DOHH2 (cell line): ENCODE data around the gene PPP1R15B.

Source experiments
- H3F3A ChIP-seq: fragments of 200-600 bp; sonication (generic), shearing (Covaris generic); 2 replicates; pipeline ENCODE4 v1.6.0; 2016; ENCODE audit warnings: antibody characterized with exemption, mild to moderate bottlenecking; ENCODE audit not compliant: control insufficient read depth, insufficient read depth
- H3K27ac ChIP-seq: fragments of 200-600 bp; sonication (generic); 2 replicates; pipeline ENCODE4 v1.5.1; 2014; ENCODE audit warnings: low read depth, mild to moderate bottlenecking, low read length, moderate library complexity
- H3K27me3 ChIP-seq: fragments of 200-600 bp; sonication (generic); 2 replicates; pipeline ENCODE4 v1.6.1; 2014; ENCODE audit warnings: mild to moderate bottlenecking, low read length, mixed read lengths; ENCODE audit not compliant: control insufficient read depth
- H3K36me3 ChIP-seq: fragments of 200-600 bp; sonication (generic); 2 replicates; pipeline ENCODE4 v1.6.1; 2014; ENCODE audit warnings: mild to moderate bottlenecking, low read length, moderate library complexity, mixed read lengths; ENCODE audit not compliant: control insufficient read depth
- H3K4me1 ChIP-seq: fragments of 200-600 bp; sonication (generic); 2 replicates; pipeline ENCODE4 v1.6.1; 2014; ENCODE audit warnings: mild to moderate bottlenecking, low read length, mixed read lengths; ENCODE audit not compliant: control insufficient read depth
- H3K4me2 ChIP-seq: fragments of 200-600 bp; sonication (generic); 2 replicates; pipeline ENCODE4 v1.6.0; 2014; ENCODE audit warnings: mild to moderate bottlenecking, low read length, moderate library complexity
- H3K4me3 ChIP-seq: fragments of 200-600 bp; sonication (generic); 2 replicates; pipeline ENCODE4 v1.5.1; 2014; ENCODE audit warnings: mild to moderate bottlenecking, low read length, mixed read lengths
- H3K79me2 ChIP-seq: fragments of 200-600 bp; sonication (generic); 2 replicates; pipeline ENCODE4 v1.6.1; 2014; ENCODE audit warnings: mild to moderate bottlenecking, low read length, mixed read lengths; ENCODE audit not compliant: control insufficient read depth
- H3K9me2 ChIP-seq: fragments of 200-600 bp; sonication (generic); replicated peaks from 2 replicates; pipeline ENCODE4 v1.6.1; 2014; ENCODE audit warnings: mild to moderate bottlenecking, low read length, mixed read lengths; ENCODE audit not compliant: control insufficient read depth
- H3K9me3 ChIP-seq: fragments of 200-600 bp; sonication (generic); 2 replicates; pipeline ENCODE4 v1.6.1; 2014; ENCODE audit warnings: antibody characterized with exemption, low read length, mixed read lengths; ENCODE audit not compliant: control insufficient read depth, insufficient read depth
- H4K20me1 ChIP-seq: fragments of 200-600 bp; sonication (generic); 2 replicates; pipeline ENCODE4 v1.6.0; 2014; ENCODE audit warnings: low read depth, mild to moderate bottlenecking, antibody characterized with exemption, low read length, moderate library complexity; ENCODE audit not compliant: control insufficient read depth, insufficient read depth
- EZH2phosphoT487 ChIP-seq: fragments of 200-600 bp; sonication (generic); IDR thresholded peaks from 2 replicates; pipeline ENCODE4 v1.6.1; 2017; ENCODE audit warnings: borderline replicate concordance, mild to moderate bottlenecking, antibody characterized with exemption, low read length, moderate library complexity, mixed read lengths
- TF ChIP-seq, protein P1 (sequence below): fragments of 200-600 bp; sonication (generic); IDR thresholded peaks from one replicate; pipeline ENCODE4 v1.5.1; 2014; ENCODE audit warnings: antibody characterized with exemption, mild to moderate bottlenecking, low read depth, low read length; ENCODE audit not compliant: poor library complexity, severe bottlenecking

PPP1R15B gene

DNA sequence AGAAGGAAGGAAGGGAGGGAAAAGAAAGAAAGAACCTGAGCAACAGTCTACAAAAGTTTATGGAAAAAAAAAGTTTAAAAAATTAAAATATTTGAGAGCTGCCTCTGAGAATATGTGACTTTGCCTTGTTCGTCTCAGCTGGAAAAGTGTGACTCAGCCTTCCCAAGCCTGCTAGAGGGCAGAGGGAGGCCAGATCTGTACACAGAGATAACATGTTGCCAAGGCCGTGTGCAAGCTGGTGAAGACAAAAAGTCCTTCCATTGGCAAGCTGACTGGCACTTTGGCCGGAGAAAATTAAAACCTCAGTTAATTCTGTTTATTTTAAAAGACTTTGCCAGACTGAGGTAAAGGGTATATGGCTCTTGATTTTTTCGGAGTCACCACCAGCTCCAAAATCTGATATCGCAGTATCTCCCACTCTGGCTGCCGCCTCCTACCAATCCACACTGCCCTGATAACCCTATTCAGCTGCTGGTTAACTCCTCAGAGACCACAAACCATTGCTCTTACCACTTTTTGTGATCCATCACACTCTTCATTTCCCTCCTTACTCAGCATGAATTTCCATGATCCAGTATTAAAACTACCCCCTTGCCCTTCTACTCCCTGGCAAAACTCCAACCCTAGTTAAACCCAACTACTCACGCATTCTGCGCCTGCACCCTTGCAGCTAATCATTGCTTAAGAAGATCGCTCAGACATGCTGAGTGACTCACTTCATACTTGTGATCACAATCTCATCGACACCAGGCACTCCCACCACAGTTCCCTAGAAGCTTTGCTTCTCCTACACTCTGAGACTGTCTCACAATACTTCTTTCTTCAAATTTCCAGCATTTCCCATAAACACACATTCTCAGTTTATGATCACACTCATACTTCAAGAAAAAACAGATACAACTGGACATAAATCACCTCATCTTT, 5.7 kb upstream of the PPP1R15B start:
- peaks cover 4% of the 10 kb centered on the region; the same call in 1 of the 2 replicates for H3F3A ChIP-seq
- H3K27ac ChIP-seq: no peak overlapping the region
- TF ChIP-seq EZH2phosphoT487: no peak
- TF ChIP-seq, protein P1, sequence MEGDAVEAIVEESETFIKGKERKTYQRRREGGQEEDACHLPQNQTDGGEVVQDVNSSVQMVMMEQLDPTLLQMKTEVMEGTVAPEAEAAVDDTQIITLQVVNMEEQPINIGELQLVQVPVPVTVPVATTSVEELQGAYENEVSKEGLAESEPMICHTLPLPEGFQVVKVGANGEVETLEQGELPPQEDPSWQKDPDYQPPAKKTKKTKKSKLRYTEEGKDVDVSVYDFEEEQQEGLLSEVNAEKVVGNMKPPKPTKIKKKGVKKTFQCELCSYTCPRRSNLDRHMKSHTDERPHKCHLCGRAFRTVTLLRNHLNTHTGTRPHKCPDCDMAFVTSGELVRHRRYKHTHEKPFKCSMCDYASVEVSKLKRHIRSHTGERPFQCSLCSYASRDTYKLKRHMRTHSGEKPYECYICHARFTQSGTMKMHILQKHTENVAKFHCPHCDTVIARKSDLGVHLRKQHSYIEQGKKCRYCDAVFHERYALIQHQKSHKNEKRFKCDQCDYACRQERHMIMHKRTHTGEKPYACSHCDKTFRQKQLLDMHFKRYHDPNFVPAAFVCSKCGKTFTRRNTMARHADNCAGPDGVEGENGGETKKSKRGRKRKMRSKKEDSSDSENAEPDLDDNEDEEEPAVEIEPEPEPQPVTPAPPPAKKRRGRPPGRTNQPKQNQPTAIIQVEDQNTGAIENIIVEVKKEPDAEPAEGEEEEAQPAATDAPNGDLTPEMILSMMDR: no peak
- H3K36me3 ChIP-seq: no peaks in the 10 kb centered on the region
- no peak overlapping the region for H3K4me2 ChIP-seq
- no peaks in the 10 kb centered on the region for H3K9me2 ChIP-seq
- no peak overlapping the region for H3K4me3 ChIP-seq
- peaks cover 11% of the 10 kb centered on the region for H3K79me2 ChIP-seq
- no peaks in the 10 kb centered on the region for H3K27me3 ChIP-seq
- H4K20me1 ChIP-seq: no peaks in the 10 kb centered on the region
- H3K4me1 ChIP-seq: peaks cover 35% of the 10 kb centered on the region
- no peaks in the 10 kb centered on the region for H3K9me3 ChIP-seq

DNA sequence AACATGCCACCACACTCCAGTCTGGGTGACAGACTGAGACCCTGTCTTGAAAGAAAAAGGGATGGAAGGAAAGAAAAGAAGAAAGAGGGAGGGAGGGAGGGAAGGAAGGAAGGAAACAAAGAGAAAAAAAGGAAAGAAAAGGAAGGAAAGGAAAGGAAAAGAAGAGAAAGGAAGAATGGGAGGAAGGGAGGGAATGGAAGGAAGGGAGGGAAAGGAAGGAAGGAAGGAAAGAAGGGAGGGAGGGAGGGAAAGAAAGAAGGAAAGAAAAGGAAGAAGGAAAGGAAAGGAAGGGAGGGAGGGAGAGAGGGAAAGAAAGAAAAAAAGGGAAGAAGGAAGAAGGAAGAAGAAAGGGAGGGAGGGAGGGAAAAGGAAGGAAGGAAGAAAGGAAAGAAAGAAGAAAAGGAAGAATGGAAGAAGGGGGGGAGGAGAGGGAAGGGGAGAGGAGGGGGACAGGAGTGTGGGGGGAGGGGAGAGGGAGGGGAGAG, 5.0 kb upstream of the PPP1R15B start:
- peaks cover 36% of the 10 kb centered on the region for H3K4me1 ChIP-seq
- no peak overlapping the region for H3K4me3 ChIP-seq
- TF ChIP-seq EZH2phosphoT487: no peak
- TF ChIP-seq, protein P1: no peak
- H4K20me1 ChIP-seq: no peaks in the 10 kb centered on the region
- H3K4me2 ChIP-seq: no peak overlapping the region
- no peaks in the 10 kb centered on the region for H3K9me3 ChIP-seq
- H3K27me3 ChIP-seq: no peaks in the 10 kb centered on the region
- H3K27ac ChIP-seq: no peak overlapping the region
- H3F3A ChIP-seq: peaks cover 4% of the 10 kb centered on the region; the same call in 1 of the 2 replicates
- peaks cover 16% of the 10 kb centered on the region for H3K79me2 ChIP-seq
- no peaks in the 10 kb centered on the region for H3K36me3 ChIP-seq
- no peaks in the 10 kb centered on the region for H3K9me2 ChIP-seq

DNA sequence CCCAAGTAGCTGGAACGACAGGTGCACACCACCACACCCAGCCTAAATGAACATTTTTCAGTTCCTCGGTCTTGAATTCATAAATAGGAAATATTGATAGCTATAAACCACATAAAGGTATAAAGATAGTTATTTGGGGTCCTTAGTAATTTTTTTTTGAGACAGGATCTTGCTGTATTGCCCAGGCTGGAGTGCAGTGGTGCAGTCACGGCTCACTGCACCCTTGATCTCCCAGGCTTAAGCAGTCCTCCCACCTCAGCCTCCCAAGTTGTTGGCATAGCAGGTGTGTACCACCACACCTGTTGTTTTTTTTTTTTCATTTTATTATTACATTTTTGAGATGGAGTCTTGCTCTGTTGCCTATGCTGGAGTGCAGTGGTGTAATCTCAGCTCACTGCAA, 3.7 kb upstream of the PPP1R15B start:
- no peak overlapping the region for H3K27ac ChIP-seq
- H3K79me2 ChIP-seq: peaks cover 29% of the 10 kb centered on the region
- TF ChIP-seq, protein P1: no peak
- TF ChIP-seq EZH2phosphoT487: no peak
- no peaks in the 10 kb centered on the region for H3K27me3 ChIP-seq
- H4K20me1 ChIP-seq: peaks cover 7% of the 10 kb centered on the region
- H3K4me2 ChIP-seq: no peak overlapping the region
- H3K4me3 ChIP-seq: no peak overlapping the region
- no peaks in the 10 kb centered on the region for H3K9me3 ChIP-seq
- no peaks in the 10 kb centered on the region for H3K9me2 ChIP-seq
- peaks cover 36% of the 10 kb centered on the region for H3K4me1 ChIP-seq
- peaks cover 4% of the 10 kb centered on the region; the same call in 1 of the 2 replicates for H3F3A ChIP-seq
- peaks cover 12% of the 10 kb centered on the region for H3K36me3 ChIP-seq
